Measurements from ENCODE around the gene TMED7.

Gene TMED7

DNA sequence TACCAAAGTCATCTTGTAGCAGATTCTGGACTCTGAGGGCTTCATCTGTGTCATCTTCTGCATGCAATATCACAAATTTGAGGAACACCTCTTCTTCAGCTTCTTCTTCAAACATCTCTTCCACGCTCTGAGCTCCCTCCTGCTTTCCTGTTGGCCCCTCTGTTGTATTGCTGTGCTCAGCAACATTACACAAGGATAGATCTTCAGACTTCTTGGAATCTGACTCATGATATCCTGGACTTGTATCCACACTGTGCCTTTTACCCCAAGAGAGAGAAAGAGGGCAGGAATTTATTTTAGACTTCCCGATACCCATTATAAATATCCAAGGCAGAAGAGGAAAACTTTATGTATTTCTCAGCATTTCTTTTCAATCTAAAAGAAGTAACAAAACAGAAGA is 44.9 kb downstream of the TMED7 start:
- no peak for DNase-seq (ENCODE audit: low read depth)

DNA sequence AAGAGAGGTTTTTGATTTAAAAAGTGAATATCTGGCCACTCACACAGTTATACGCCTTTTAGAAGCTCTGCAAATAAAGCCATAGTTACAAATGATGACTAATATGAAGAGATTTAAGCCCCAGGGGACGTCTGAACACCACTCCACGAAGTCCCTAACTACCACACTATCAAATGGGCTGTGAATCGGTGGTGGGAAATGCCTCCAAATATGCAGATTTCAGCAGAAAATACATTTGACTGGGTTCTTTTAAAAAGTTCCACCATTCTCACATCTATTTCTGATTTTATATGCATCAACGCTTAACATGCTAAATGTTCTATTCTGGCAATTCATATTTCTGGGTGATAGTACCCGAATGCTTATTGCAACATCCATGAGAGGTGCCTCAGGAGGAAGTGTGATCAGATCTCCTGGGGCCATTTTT is 46.1 kb downstream of the TMED7 start:
- no peak for DNase-seq (ENCODE audit: low read depth)

DNA sequence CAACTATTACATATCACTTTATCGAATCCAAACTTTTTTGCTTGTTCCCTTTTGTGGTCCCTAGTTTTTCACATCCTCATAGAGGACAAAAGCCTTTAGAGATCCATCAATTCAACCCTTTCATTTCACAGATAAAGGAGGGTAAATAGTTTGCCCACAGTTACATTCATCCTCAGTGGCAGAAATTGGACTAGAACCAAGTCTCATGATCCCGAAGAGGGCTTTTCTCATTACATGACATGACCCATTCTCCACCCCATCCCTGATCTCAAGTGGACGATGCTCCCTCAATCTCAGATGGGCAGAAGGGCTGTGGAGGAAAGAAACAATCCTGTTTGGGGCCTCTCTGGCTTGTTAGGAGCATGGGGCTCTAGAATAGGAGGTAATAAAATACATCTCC is 46.6 kb downstream of the TMED7 start:
- no peak for DNase-seq (ENCODE audit: low read depth)

DNA sequence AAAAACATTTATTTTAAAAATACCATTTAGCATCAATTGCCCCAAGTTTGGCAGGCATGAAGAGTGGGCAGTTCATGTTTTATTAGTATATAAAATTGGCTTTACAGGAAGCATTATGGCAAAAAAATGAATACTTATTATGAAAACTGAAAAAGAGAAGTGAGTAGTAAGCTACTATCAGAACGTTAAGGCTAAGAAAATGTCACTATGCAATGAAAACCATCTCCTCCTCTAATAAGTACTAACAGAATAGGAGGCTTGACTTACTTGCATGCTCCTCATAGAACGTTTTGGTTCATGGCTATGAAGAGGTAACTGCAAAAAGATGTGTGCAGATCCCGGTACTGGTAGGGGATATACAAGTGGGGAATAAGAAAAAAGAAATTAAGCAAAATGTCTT is 47.2 kb downstream of the TMED7 start:
- DNase-seq (ENCODE audit: low read depth): no peak

DNA sequence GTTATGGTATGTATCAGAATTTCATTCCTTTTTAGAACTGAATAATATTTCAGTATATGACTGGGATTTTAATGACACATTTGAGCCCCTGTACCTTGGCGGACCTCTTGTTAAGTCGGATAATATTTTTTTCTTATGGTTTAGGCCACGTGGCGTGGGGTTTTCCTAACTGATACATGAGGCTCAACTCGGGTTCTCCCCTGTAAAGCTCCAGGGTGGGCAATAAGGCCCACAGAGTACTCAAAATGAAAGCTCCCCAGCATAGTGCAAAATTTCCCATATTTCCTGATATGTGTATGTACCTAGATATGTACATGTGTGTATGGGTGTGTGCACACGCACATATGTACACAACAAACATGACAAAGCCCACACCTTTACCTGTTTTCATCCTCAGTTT is 48.1 kb downstream of the TMED7 start:
- DNase-seq (ENCODE audit: low read depth): no peak

DNA sequence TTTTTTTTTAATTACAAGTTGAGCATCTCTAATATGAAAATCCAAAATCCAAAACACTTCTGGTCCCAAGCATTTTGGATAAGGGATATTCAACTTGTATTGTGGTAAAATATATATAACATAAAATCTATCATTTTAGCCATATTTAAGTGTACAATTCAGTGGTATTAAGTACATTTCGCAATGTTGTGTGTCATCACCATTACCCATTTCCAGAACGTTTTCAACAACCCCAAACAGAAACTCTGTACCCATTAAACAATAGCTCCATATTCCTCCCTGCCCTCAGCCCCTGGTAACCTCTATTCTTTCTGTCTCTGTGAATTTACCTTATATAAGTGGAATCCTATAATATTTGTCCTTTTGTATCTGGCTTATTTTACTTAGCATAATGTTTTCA is 48.5 kb downstream of the TMED7 start:
- DNase-seq (ENCODE audit: low read depth): no peak

DNA sequence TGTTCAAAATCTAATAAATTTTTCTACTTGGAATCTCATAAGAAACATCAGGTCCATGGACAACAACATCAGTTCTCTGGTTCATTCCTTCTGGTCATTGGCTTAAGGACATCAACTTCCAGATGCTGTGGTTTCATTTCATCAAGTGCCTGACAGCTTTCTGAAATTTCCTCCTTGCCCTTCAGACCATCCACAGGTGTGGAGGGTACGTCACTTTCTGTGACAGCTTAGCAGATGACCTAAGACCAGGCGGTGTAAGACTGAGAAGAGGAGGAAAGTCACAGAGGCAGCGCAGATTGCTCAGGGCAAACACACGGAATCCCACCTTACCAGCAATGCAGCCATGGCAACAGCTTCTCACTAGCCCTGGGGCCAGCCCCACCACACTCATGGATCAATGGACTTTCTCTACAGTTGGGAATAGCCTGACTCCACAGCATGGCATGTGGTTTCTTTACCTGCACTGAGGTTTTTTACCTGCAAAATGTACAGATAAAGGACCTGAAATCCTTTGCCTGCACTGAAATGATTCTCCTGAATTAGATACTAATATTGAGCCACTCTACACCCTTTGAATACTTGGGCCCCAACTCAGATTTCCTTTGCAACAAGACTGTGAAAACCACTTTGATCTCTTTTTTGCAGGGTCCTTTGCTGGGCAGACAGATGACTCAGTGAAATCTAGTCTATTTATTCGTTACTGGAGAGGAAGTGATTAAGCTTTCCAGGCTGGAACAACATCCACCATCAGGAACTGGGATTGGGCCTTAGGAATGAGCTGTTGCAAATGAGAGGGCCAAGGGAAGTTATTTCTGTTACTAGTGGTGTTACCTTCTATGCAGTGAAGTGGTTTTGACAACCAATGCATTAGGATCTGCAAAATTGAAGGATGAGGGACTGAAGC is 50.4 kb downstream of the TMED7 start:
- no peak for DNase-seq (ENCODE audit: low read depth)

DNA sequence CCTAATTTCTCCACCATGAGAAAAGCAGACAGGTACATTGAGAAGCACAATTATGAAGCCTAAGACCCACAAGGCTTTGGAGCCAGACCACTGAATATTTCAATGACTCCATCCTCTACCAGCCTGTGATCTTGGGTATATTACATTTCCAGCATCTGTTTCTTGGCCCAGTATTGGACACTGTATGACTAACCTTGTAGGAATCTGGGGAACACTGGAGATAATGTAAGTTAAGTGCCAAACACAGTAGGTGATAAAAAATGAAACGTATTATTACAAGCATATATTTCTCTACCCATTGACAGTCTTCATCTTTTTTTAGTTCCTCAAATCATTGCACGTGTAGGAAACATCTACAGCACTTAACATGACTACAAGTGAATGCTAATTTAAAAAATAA is 52.7 kb downstream of the TMED7 start:
- DNase-seq (ENCODE audit: low read depth): no peak

DNA sequence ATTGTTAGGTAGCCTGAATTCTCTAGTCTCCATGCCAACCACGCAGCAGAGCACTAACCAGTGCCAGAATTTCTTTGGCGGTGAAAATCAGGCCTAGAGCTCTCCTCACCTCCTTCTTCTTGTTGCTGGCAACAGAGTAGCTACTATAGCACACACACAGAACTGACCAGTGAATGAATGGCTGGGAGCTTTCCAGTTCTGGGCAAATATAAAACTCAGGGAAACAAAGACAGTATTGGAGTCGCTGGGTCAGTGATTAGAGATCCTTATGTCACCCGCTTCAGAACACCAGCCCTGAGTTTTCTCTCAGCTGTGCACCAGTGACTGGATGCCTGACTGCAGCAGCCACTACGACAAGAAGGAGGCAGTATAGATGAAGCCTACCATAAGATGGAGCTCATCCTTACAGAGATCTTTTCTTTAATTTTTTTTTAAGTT is 54.4 kb downstream of the TMED7 start:
- DNase-seq (ENCODE audit: low read depth): no peak

DNA sequence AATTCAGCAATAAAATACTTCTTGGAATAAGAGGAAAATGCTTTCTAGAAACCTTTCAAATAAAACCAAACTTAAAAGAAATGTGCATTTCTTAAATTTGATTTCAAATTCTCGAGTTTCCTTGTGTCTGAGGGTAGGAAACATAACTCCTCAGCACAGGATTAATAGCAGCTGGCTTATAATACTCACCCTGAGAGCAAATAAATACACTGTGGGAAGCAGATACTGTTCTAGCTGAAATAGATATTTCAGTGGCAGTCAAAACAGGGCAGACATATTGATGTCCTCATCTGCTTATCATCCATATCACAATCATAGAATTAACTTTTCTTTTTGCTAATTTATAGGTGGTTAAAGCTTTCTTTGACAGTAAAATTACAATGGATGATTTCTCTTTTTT is 57.2 kb downstream of the TMED7 start:
- DNase-seq (ENCODE audit: low read depth): no peak

DNA sequence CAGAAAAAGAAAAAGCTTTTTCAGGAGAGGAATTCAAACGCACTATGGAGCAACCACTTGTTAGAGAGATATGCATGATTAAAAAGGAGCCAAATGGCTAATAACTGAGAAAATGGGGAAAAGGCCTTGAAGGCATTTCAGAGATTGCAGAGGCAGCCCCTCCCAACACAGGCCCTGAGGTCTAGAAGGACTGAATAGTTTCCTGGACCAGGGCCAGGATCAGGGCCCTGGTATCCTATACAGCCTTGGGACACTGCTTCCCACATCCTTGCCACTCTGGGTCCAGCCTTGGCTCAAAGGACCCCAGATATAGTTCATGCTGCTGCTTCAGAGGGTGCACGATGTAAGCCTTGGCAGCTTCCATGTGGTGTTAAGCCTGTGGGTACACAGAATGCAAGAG is 60.6 kb downstream of the TMED7 start:
- DNase-seq (ENCODE audit: low read depth): no peak

Data from stimulated activated CD8-positive, alpha-beta memory T cell treated with anti-CD3 and anti-CD28 coated beads, Interleukin-15, amount 100 ng/mL, for 1 hour (primary cell).